Measurements from ENCODE around the gene SLC2A13. TPM values are rescaled to one million over a fixed set of nuclear protein-coding genes. Genes with fewer than 3 reads are reported as not detected.
"Not testable (repeated sequence)": the region's sequence is repeated elsewhere in the genome, so short reads cannot be mapped to it uniquely, and the experiment has no call there.

Gene SLC2A13
- polyA plus RNA-seq, 3 donors from 2014 or later = 1.8 to 5.9 TPM; not detected in 1

- H3K36me3 Mint-ChIP-seq = no peaks in the 10 kb centered on the region
- H3K4me1 Mint-ChIP-seq = no peaks in the 10 kb centered on the region
- no peaks in the 10 kb centered on the region for H3K27me3 Mint-ChIP-seq (ENCODE audit: low read depth in 3 of 3)
- no peak for DNase-seq
- peaks cover 0 to 2% (median 0%) of the 10 kb centered on the region in 6 donors for H3K9me3 Mint-ChIP-seq
- H3K27ac Mint-ChIP-seq = no peak overlapping the region
- no peak overlapping the region for H3K4me3 Mint-ChIP-seq
Measured at GRCh38 chr12:39905152-39905551, 200.7 kb downstream of the SLC2A13 start.

DNA sequence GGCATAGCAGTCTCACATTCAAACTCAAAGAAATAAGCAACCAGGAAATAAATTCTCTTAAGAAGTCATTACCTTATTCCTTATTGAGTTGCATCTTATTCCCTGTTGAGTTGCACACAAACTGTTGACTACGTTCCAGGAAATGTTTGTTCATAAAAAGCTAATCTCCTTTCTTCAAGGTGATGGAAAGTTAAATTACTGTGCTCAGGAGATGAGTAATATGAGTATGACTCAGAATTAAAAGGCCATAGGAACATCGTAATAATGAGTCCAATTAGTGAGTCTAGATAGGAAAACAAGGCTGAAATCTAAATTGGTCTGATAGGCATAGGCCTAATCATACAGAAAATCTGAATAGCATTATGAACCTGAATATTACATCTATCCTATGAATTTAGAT lies 203.1 kb downstream of the SLC2A13 start:
- Mint-ChIP-seq H3K27me3 (ENCODE audit: low read depth in 3 of 3) (no peaks in the 10 kb centered on the region), H3K27ac (no peak overlapping the region), H3K4me1 (no peaks in the 10 kb centered on the region), H3K36me3 (no peaks in the 10 kb centered on the region), H3K9me3 (peaks cover 0 to 2% (median 0%) of the 10 kb centered on the region in 6 donors), H3K4me3 (no peak overlapping the region)
- no peak for DNase-seq

DNA sequence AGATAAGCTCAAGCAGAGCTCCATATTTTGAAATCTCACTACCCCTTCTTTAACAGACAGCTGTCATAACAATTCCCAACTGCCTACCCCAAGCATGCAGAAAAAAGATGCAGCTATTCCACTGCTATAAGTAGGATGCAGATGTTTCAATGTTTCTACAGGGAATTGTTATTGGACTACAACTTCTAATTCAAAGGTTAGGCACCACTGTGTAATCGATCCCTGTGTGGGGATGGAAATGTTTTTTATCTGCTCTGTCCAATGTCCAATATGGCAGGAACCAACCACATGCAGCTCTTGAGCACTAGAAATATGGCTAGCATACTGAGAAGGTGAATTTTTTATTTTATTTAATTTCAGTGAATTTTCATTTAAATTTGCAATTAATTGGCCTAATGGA lies 208.6 kb downstream of the SLC2A13 start:
- no peaks in the 10 kb centered on the region for H3K27me3 Mint-ChIP-seq (ENCODE audit: low read depth in 3 of 3)
- no peak for DNase-seq
- H3K27ac Mint-ChIP-seq = no peak overlapping the region
- H3K9me3 Mint-ChIP-seq = no peaks in the 10 kb centered on the region
- H3K4me3 Mint-ChIP-seq = no peak overlapping the region
- H3K4me1 Mint-ChIP-seq = no peaks in the 10 kb centered on the region
- H3K36me3 Mint-ChIP-seq = no peaks in the 10 kb centered on the region

DNA sequence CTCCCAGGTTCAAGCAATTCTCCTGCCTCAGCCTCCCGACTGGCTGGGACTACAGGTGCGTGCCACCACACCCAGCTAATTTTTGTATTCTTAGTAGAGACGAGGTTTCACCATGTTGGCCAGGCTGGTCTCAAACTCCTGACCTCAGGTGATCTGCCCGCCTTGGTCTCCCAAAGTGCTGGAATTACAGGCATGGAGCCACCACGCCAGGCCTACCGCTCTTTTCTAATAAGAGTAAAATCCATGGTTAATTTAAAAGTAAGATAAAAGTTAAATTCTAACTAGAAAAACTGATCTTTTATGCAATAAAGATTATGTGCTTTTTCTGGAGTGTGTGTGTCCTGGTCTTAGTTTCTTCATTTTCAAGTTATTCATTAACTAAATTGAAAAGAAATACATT lies 212.5 kb downstream of the SLC2A13 start:
- not testable (repeated sequence) for DNase-seq; H3K4me1 Mint-ChIP-seq; H3K27me3 Mint-ChIP-seq (ENCODE audit: low read depth in 3 of 3); H3K27ac Mint-ChIP-seq; H3K9me3 Mint-ChIP-seq; H3K36me3 Mint-ChIP-seq; H3K4me3 Mint-ChIP-seq

DNA sequence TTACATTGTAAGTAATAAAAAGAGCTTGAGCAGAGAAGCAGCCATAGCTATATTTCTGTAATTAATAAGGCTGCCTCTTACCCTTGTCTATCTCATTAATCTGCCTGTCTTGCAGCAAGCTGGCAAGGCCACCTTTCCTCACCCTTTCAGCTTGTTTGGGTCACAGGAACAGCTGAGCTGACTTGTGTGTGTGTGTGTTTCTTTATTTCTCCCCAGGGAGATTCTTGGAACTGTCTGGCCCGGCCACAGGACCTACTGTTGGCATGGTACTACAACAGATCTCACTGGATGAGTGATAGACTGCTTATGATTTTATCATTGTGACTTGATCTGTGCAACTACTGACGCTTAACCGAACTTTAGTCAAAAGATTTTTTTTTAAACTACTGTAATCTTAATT lies 213.7 kb downstream of the SLC2A13 start:
- Mint-ChIP-seq H3K4me1 (peaks cover 0 to 1% of the 10 kb centered on the region in 2 donors), H3K27ac (no peak overlapping the region), H3K27me3 (ENCODE audit: low read depth in 3 of 3) (peaks cover 0 to 2% (median 1%) of the 10 kb centered on the region in 3 donors), H3K4me3 (no peak overlapping the region), H3K9me3 (no peaks in the 10 kb centered on the region), H3K36me3 (no peaks in the 10 kb centered on the region)
- DNase-seq = no peak

DNA sequence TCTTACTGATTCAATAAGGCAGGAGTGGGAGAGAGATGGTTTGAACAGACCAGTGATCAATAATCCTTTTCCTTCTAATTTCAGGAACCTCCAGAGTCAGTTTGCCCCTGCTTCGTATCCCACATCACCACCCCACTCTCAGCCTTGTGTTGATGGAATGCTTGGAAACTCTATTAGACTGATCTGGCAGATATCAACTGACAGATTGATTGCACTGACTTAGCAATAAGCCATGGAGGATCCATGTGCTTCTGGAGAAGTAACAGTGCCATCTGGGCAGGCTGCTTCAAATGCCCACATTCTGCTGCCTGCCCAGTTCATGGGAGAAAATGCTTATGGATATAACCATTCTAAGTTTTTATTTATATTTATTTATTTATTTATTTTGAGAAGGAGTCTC lies 218.0 kb downstream of the SLC2A13 start:
- peaks cover 0 to 2% (median 1%) of the 10 kb centered on the region in 3 donors for H3K27me3 Mint-ChIP-seq (ENCODE audit: low read depth in 3 of 3)
- H3K36me3 Mint-ChIP-seq = no peaks in the 10 kb centered on the region
- no peak overlapping the region for H3K27ac Mint-ChIP-seq
- no peak for DNase-seq
- no peaks in the 10 kb centered on the region for H3K9me3 Mint-ChIP-seq
- peaks cover 0 to 1% of the 10 kb centered on the region in 2 donors for H3K4me1 Mint-ChIP-seq
- H3K4me3 Mint-ChIP-seq = no peak overlapping the region

GRCh38 chr12:39886106-39886505 lies 219.8 kb downstream of the SLC2A13 start:
- Mint-ChIP-seq H3K9me3 (peaks cover 0 to 2% (median 0%) of the 10 kb centered on the region in 6 donors), H3K4me1 (peaks cover 0 to under 1% of the 10 kb centered on the region in 2 donors), H3K27ac (no peak overlapping the region), H3K27me3 (ENCODE audit: low read depth in 3 of 3) (peaks cover 0 to 2% (median 1%) of the 10 kb centered on the region in 3 donors), H3K4me3 (no peak overlapping the region), H3K36me3 (no peaks in the 10 kb centered on the region)
- no peak for DNase-seq

- peaks cover 0 to 5% (median 2%) of the 10 kb centered on the region in 6 donors for H3K9me3 Mint-ChIP-seq
Measured at GRCh38 chr12:39884616-39885125, 221.2 kb downstream of the SLC2A13 start.

DNA sequence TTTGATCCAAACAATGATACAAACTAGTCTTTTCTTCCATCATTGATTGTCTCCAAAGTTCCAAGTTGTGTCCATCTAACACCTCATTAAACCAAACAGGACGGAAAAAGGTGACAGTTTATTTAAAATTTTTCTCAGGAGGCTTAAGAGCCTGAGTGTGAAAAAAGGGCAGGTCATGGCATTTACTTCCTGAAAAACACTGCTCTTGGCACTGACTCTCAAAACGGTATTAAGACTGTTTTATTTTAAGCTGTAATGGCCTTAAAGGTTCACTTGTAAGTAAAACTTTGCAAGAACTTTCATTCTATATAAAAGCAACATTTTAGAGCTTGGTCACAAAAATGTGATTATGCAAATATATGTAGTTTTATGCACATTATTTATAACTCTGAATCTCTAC lies 222.5 kb downstream of the SLC2A13 start:
- Mint-ChIP-seq H3K27me3 (ENCODE audit: low read depth in 3 of 3) (peaks cover 0 to 1% (median 0%) of the 10 kb centered on the region in 3 donors), H3K36me3 (peaks cover 0 to 4% (median 4%) of the 10 kb centered on the region in 3 donors), H3K4me3 (no peak overlapping the region), H3K27ac (no peak overlapping the region), H3K9me3 (peaks cover 1 to 11% (median 3%) of the 10 kb centered on the region in 6 donors), H3K4me1 (no peaks in the 10 kb centered on the region)
- no peak for DNase-seq

More at GRCh38 chr12:39884616-39885125, 221.2 kb downstream of the SLC2A13 start:
- H3K4me1 Mint-ChIP-seq = no peaks in the 10 kb centered on the region
- no peak for DNase-seq
- no peak overlapping the region for H3K4me3 Mint-ChIP-seq
- H3K27ac Mint-ChIP-seq = no peak overlapping the region
- H3K27me3 Mint-ChIP-seq (ENCODE audit: low read depth in 3 of 3) = peaks cover 0 to 1% (median 0%) of the 10 kb centered on the region in 3 donors
- H3K36me3 Mint-ChIP-seq = peaks cover 0 to 3% (median 3%) of the 10 kb centered on the region in 3 donors

- Mint-ChIP-seq H3K27ac (no peak overlapping the region), H3K4me3 (no peak overlapping the region), H3K27me3 (ENCODE audit: low read depth in 3 of 3) (no peaks in the 10 kb centered on the region), H3K36me3 (peaks cover 0 to 13% (median 9%) of the 10 kb centered on the region in 3 donors), H3K4me1 (no peaks in the 10 kb centered on the region), H3K9me3 (peaks cover 2 to 11% (median 4%) of the 10 kb centered on the region in 6 donors)
- DNase-seq = no peak
Measured at GRCh38 chr12:39878753-39879152, 227.1 kb downstream of the SLC2A13 start.

GRCh38 chr12:39875721-39876120 lies 230.2 kb downstream of the SLC2A13 start:
- H3K36me3 Mint-ChIP-seq = peaks cover 3 to 13% (median 9%) of the 10 kb centered on the region in 3 donors
- no peak for DNase-seq
- H3K27ac Mint-ChIP-seq = no peak overlapping the region
- H3K9me3 Mint-ChIP-seq = peaks cover 0 to 11% (median 4%) of the 10 kb centered on the region in 6 donors
- H3K27me3 Mint-ChIP-seq (ENCODE audit: low read depth in 3 of 3) = no peaks in the 10 kb centered on the region
- no peaks in the 10 kb centered on the region for H3K4me1 Mint-ChIP-seq
- no peak overlapping the region for H3K4me3 Mint-ChIP-seq

DNA sequence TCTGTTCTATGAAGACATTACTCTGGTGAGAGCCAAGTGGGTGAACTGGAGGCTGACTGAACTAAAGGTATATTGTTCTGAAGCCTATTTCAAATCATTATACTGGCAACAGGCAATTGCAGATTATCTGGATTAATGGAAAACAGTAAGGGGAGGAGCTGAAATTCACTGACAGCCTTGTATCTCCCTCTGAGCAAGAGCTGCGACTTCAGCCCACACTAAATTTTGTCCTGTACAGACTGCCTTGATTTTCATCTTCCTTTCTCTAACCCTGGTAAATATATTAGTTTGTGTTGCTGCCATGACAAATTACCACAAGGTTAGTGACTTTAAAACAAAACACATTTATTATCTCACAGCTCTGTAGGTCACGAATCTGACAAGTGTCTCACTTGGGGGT lies 231.1 kb downstream of the SLC2A13 start:
- Mint-ChIP-seq H3K36me3 (peaks cover 6 to 13% (median 7%) of the 10 kb centered on the region in 3 donors), H3K9me3 (peaks cover 0 to 7% (median 2%) of the 10 kb centered on the region in 6 donors), H3K27ac (no peak overlapping the region), H3K4me1 (no peaks in the 10 kb centered on the region), H3K27me3 (ENCODE audit: low read depth in 3 of 3) (no peaks in the 10 kb centered on the region), H3K4me3 (no peak overlapping the region)
- no peak for DNase-seq

DNA sequence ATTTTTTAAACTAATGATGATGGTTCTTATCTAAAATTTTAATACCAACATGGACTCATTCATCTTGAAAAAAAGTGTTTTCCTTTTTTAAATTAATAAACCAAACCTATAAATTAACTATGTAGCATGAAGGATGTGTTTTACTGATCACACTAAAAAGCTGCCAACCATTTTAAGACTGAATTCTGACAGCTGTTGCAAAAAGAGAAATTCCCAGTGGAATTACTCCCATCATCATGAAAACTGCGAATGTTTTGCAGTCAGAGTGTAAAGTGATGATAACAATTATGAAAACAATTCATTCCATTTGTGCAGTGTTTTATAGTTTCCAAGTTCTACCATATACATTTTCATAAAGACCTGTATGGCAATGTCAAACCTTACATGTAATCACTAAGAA lies 232.8 kb downstream of the SLC2A13 start:
- Mint-ChIP-seq H3K4me1 (no peaks in the 10 kb centered on the region), H3K4me3 (no peak overlapping the region), H3K27me3 (ENCODE audit: low read depth in 3 of 3) (peaks cover 0 to 3% (median 2%) of the 10 kb centered on the region in 3 donors), H3K27ac (no peak overlapping the region), H3K9me3 (peaks cover 0 to 2% (median 0%) of the 10 kb centered on the region in 6 donors), H3K36me3 (peaks cover 2 to 11% (median 7%) of the 10 kb centered on the region in 3 donors)
- DNase-seq = no peak

DNA sequence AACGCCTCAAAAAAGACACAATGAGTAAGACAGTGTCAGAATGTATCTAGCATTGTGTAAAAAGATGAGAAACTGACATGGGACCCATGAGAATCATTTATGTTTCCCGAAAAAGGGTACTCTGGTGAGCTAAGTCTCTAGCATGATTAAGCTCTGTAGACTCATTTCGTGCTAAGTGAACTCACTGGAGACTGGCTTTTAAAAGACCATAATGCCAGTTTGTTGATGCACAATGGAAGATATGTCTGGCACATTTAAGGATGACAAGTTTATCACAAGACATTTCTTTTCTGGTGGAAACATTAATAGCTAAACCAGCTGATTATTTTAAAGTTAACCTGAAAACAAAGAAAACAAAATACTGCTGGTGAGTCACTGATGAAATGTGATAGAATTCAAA lies 233.5 kb downstream of the SLC2A13 start:
- H3K4me3 Mint-ChIP-seq = no peak overlapping the region
- peaks cover 0 to 9% (median 7%) of the 10 kb centered on the region in 3 donors for H3K36me3 Mint-ChIP-seq
- peaks cover 0 to 3% (median 2%) of the 10 kb centered on the region in 3 donors for H3K27me3 Mint-ChIP-seq (ENCODE audit: low read depth in 3 of 3)
- no peak for DNase-seq
- no peaks in the 10 kb centered on the region for H3K4me1 Mint-ChIP-seq
- no peaks in the 10 kb centered on the region for H3K9me3 Mint-ChIP-seq
- no peak overlapping the region for H3K27ac Mint-ChIP-seq

DNA sequence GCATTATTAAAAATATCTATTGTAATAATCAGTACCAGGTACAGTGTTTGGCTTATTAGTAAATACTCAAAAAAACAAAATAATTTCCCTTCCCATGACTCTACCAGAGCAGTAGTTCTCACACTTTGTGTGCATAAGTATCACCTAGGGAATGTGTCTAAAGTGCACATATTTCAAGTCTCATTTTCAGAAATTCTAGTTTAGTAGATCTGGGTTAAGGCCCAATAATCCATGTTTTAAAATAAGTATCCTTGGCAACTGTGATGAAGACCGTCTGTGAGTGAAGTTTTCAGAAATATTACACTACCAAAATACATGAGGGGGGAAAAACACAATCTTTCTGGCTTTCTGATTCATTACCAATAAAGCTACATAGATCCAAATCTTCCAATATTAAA lies 237.6 kb downstream of the SLC2A13 start:
- no peak for DNase-seq
- no peak overlapping the region for H3K4me3 Mint-ChIP-seq
- peaks cover 0 to 3% (median 2%) of the 10 kb centered on the region in 3 donors for H3K27me3 Mint-ChIP-seq (ENCODE audit: low read depth in 3 of 3)
- peaks cover 22 to 31% (median 28%) of the 10 kb centered on the region in 3 donors for H3K36me3 Mint-ChIP-seq
- H3K27ac Mint-ChIP-seq = no peak overlapping the region
- peaks cover 0 to 1% (median 0%) of the 10 kb centered on the region in 6 donors for H3K9me3 Mint-ChIP-seq
- H3K4me1 Mint-ChIP-seq = no peaks in the 10 kb centered on the region

Measured in immature natural killer cell (primary cell).